GM08714 (cell line): ENCODE measurements around the gene KCNK17.

Source experiments
- H3K4me3 ChIP-seq: fragments of 200-500 bp; sonication (Bioruptor generic); 2 replicates; pipeline ENCODE4 v1.5.1; 2014; ENCODE audit warnings: mild to moderate bottlenecking, low read length, inconsistent platforms
- ZNF274 ChIP-seq: IDR thresholded peaks from 2 replicates; pipeline ENCODE4 v1.6.1; 2012; ENCODE audit warnings: mild to moderate bottlenecking, low read depth, low read length

The KCNK17 gene

GRCh38 chr6:39320363-39320984 lies 6.3 kb upstream of the KCNK17 start:
- TF ChIP-seq ZNF274: no peak
- H3K4me3 ChIP-seq: no peak overlapping the region

- H3K4me3 ChIP-seq: no peak overlapping the region
- no peak for TF ChIP-seq ZNF274
Observed at GRCh38 chr6:39319621-39320362, 5.6 kb upstream of the KCNK17 start.

GRCh38 chr6:39317256-39317655 lies 3.0 kb upstream of the KCNK17 start:
- H3K4me3 ChIP-seq: no peak overlapping the region
- TF ChIP-seq ZNF274: no peak

GRCh38 chr6:39313526-39314272 lies 520 bp downstream of the KCNK17 start:
- H3K4me3 ChIP-seq: no peak overlapping the region

GRCh38 chr6:39312912-39313525 lies 1.2 kb downstream of the KCNK17 start:
- TF ChIP-seq ZNF274: no peak
- no peak overlapping the region for H3K4me3 ChIP-seq

More at GRCh38 chr6:39313526-39314272, 520 bp downstream of the KCNK17 start:
- no peak for TF ChIP-seq ZNF274

- no peak for TF ChIP-seq ZNF274
- no peak overlapping the region for H3K4me3 ChIP-seq
Observed at GRCh38 chr6:39310542-39310941, 3.7 kb downstream of the KCNK17 start.

- no peak for TF ChIP-seq ZNF274
- H3K4me3 ChIP-seq: no peak overlapping the region
Observed at GRCh38 chr6:39309942-39310531, 4.2 kb downstream of the KCNK17 start.

GRCh38 chr6:39307462-39307861 lies 6.8 kb downstream of the KCNK17 start:
- TF ChIP-seq ZNF274: no peak
- H3K4me3 ChIP-seq: no peak overlapping the region

- no peak overlapping the region for H3K4me3 ChIP-seq
- TF ChIP-seq ZNF274: no peak
Observed at GRCh38 chr6:39304951-39305350, 9.3 kb downstream of the KCNK17 start.

GRCh38 chr6:39303425-39304153 lies 10.6 kb downstream of the KCNK17 start:
- no peak overlapping the region for H3K4me3 ChIP-seq
- no peak for TF ChIP-seq ZNF274

- TF ChIP-seq ZNF274: no peak
- H3K4me3 ChIP-seq: no peak overlapping the region
Observed at GRCh38 chr6:39302669-39303424, 11.4 kb downstream of the KCNK17 start.

- no peak for TF ChIP-seq ZNF274
- no peak overlapping the region for H3K4me3 ChIP-seq
Observed at GRCh38 chr6:39302011-39302410, 12.2 kb downstream of the KCNK17 start.

- no peak for TF ChIP-seq ZNF274
- no peak overlapping the region for H3K4me3 ChIP-seq
Observed at GRCh38 chr6:39301606-39302005, 12.6 kb downstream of the KCNK17 start.

GRCh38 chr6:39300739-39301138 lies 13.5 kb downstream of the KCNK17 start:
- no peak for TF ChIP-seq ZNF274
- H3K4me3 ChIP-seq: no peak overlapping the region
